GM23338 (cell line): Measurements from ENCODE around the gene PELI3. TPM values are rescaled to one million over a fixed set of nuclear protein-coding genes. Genes with fewer than 3 reads are reported as not detected.

Source experiments
- CREB1 ChIP-seq: fragments of 250-450 bp; sonication (Bioruptor Pico); IDR thresholded peaks from 2 replicates; pipeline ENCODE4 v1.5.0; 2020; ENCODE audit warnings: low read depth, mild to moderate bottlenecking, moderate library complexity
- EZH2 ChIP-seq: fragments of 200-600 bp; sonication (generic); IDR thresholded peaks from one replicate; pipeline ENCODE4 v1.8.0; 2017; ENCODE audit warnings: antibody characterized with exemption, mild to moderate bottlenecking, low read depth; ENCODE audit not compliant: unreplicated experiment
- STAT1 ChIP-seq: IDR thresholded peaks from one replicate; pipeline ENCODE4 v1.6.1; 2016; ENCODE audit warnings: antibody characterized with exemption; ENCODE audit not compliant: unreplicated experiment
- ZNF462 ChIP-seq: fragments of 250-450 bp; sonication (Bioruptor Pico); IDR thresholded peaks from 2 replicates; pipeline ENCODE4 v1.5.0; 2020; ENCODE audit warnings: mild to moderate bottlenecking, moderate library complexity
- polyA plus RNA-seq: library from polyadenylated mRNA; unstranded; fragments of >200 nt; fragmentation: Nextera tagmentation; extraction: Ambion mirVana; gene quantifications from 2 replicates; pipeline ENCODE4 v1.2.1, GENCODE V29; 2016
- total RNA-seq: library from RNA; depleted of rRNA; stranded (reverse); fragments of >200 nt; shearing (Covaris generic); gene quantifications from 2 replicates; pipeline ENCODE4 v1.2.3, GENCODE V29; 2014
- TF ChIP-seq, protein P1 (sequence below), 2 experiments: fragments of 200-600 bp in 1 of 2; sonication (generic) in 1 of 2; conservative IDR thresholded peaks; 2 replicates each; pipeline versions ENCODE4 v1.5.1 to v1.6.1; 2016 to 2017; ENCODE audit warnings: antibody characterized with exemption in 2 of 2, low read depth in 2 of 2, mild to moderate bottlenecking in 2 of 2, moderate library complexity in 1 of 2
- TF ChIP-seq, protein P2 (sequence below): IDR thresholded peaks from 2 replicates; pipeline ENCODE4 v1.6.1; 2016; ENCODE audit warnings: antibody characterized with exemption

PELI3 gene
- total and polyA plus RNA-seq, 2 experiments from 2014 or later, result 2.8 to 9.1 TPM

- TF ChIP-seq, protein P1, sequence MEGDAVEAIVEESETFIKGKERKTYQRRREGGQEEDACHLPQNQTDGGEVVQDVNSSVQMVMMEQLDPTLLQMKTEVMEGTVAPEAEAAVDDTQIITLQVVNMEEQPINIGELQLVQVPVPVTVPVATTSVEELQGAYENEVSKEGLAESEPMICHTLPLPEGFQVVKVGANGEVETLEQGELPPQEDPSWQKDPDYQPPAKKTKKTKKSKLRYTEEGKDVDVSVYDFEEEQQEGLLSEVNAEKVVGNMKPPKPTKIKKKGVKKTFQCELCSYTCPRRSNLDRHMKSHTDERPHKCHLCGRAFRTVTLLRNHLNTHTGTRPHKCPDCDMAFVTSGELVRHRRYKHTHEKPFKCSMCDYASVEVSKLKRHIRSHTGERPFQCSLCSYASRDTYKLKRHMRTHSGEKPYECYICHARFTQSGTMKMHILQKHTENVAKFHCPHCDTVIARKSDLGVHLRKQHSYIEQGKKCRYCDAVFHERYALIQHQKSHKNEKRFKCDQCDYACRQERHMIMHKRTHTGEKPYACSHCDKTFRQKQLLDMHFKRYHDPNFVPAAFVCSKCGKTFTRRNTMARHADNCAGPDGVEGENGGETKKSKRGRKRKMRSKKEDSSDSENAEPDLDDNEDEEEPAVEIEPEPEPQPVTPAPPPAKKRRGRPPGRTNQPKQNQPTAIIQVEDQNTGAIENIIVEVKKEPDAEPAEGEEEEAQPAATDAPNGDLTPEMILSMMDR (conservative IDR thresholded peaks at IDR 0.05; ENCODE audit: low read depth in 2 of 2), result no peak
- TF ChIP-seq, protein P2, sequence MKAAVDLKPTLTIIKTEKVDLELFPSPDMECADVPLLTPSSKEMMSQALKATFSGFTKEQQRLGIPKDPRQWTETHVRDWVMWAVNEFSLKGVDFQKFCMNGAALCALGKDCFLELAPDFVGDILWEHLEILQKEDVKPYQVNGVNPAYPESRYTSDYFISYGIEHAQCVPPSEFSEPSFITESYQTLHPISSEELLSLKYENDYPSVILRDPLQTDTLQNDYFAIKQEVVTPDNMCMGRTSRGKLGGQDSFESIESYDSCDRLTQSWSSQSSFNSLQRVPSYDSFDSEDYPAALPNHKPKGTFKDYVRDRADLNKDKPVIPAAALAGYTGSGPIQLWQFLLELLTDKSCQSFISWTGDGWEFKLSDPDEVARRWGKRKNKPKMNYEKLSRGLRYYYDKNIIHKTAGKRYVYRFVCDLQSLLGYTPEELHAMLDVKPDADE, result no peak
- TF ChIP-seq STAT1 (no peak), ZNF462 (no peak), EZH2 (no peak), CREB1 (CRISPR knock-in tag) (0 out of 2 replicates have a peak, but pooled peaks have one; percentile 58)
Observed at GRCh38 chr11:66480117-66480938, 13.6 kb downstream of the PELI3 start, which contains the start of gene DPP3 (continued).
